Colonic mucosa (tissue), 4 donors: ENCODE measurements around the gene ITPK1. TPM values are rescaled to one million over a fixed set of nuclear protein-coding genes. Genes with fewer than 3 reads are reported as not detected.
A peak's percentile ranks its signal among the peaks of the same experiment; 100 is the strongest.

Source experiments
- DNase-seq: peaks from one replicate; pipeline ENCODE4 v3.0.0-alpha.2; 2020
- H3K27ac ChIP-seq: fragments of 200-600 bp; one replicate; pipeline ENCODE4 v1.8.0; 2021
- H3K27me3 ChIP-seq: fragments of 200-600 bp; one replicate; pipeline ENCODE4 v1.8.0; 2021
- H3K36me3 ChIP-seq: fragments of 200-600 bp; one replicate; pipeline ENCODE4 v1.8.0; 2021
- H3K4me1 ChIP-seq: fragments of 200-600 bp; one replicate; pipeline ENCODE4 v1.8.0; 2021; ENCODE audit warnings: mild to moderate bottlenecking
- H3K4me3 ChIP-seq: fragments of 200-600 bp; one replicate; pipeline ENCODE4 v1.8.0; 2021
- H3K9ac ChIP-seq, 2 donors: one replicate each; pipeline ENCODE4 v1.7.0; 2013; ENCODE audit warnings: control low read depth in 2 of 2, low read depth in 2 of 2, low read length in 2 of 2
- H3K9me3 ChIP-seq: fragments of 200-600 bp; one replicate; pipeline ENCODE4 v1.8.0; 2021
- CTCF ChIP-seq: fragments of 200-600 bp; IDR thresholded peaks from one replicate; pipeline ENCODE4 v1.8.0; 2022; ENCODE audit warnings: antibody characterized with exemption, mild to moderate bottlenecking
- intact Hi-C: fragments of 100-400 bp; cut with DNase I; formaldehyde crosslinking; loops from one replicate; pipeline ENCODE4 v1.14.1; 2022
- total RNA-seq, 2 donors: library from RNA; stranded (reverse); fragmentation: NEBNext Ultra II Directional in 1 of 2; extraction: Animal tissue kit (Norgen Biotek cat#: 25700) in 1 of 2; gene quantifications; one replicate each; pipeline ENCODE4 v1.2.1, GENCODE V29; 2021
- donor health status: healthy.
- donor health status: DM: no; HTN: no; CAD: no.
- donor health status: DM: no; HTN: no; CAD: no.

ITPK1 gene
- total RNA-seq, 2 donors from 2014 or later: 118 to 134 TPM

GRCh38 chr14:92940543-92940942 is 175.2 kb downstream of the ITPK1 start:
- Histone ChIP-seq H3K36me3 (peaks cover 5% of the 10 kb centered on the region), H3K4me1 (no peaks in the 10 kb centered on the region), H3K27me3 (no peaks in the 10 kb centered on the region), H3K9ac (no peak overlapping the region), H3K4me3 (no peak overlapping the region), H3K27ac (no peak overlapping the region), H3K9me3 (no peaks in the 10 kb centered on the region)
- intact Hi-C loops: no loop called here
- no peak for TF ChIP-seq CTCF
- no peak for DNase-seq

- H3K27me3 ChIP-seq: no peaks in the 10 kb centered on the region
- no peak overlapping the region for H3K27ac ChIP-seq
- no peaks in the 10 kb centered on the region for H3K9me3 ChIP-seq
- no peak overlapping the region for H3K4me3 ChIP-seq
- intact Hi-C loops: no loop called here
- H3K36me3 ChIP-seq: peaks cover 5% of the 10 kb centered on the region
- no peak overlapping the region for H3K9ac ChIP-seq
- no peak for DNase-seq
- TF ChIP-seq CTCF: no peak
- H3K4me1 ChIP-seq: no peaks in the 10 kb centered on the region
Measured at GRCh38 chr14:92939699-92940098, 176.0 kb downstream of the ITPK1 start.

DNA sequence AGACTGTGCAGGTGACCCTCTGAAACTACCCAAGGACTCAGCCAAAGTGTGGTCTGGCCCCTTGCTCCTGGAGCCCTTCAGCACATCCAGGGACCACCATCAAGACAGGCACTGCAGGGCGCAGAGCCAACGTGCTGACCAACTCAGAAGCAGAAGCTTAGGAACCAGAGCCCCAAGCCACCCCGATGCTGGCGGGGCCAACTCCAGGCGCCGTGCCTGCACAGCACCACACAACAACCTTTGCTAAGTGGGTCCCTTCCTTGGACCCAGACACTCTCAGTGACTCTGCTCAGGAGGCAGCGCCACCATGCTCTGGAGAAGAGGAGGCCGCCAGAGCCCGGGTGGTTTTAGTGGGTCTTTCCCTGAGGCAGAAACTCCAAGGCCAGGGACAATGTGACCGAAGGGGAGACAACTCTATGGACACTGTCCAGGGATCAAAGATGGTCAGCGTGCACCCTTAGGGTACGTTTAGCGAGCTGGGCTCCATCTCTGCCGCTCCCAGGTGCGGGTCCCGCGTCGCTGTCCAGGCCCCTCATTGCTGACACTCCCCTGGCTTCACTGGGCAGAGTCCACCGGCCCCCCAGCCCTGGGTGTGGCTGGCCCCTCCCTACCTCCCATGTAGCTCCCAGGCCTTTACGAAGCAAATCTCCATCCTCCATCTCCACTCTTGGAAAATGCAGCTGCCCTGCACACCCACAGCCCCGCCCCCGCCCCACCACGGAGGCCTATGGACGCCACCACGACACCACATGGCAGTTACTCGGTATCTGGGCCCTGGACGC is 176.6 kb downstream of the ITPK1 start:
- no peak for TF ChIP-seq CTCF
- H3K9me3 ChIP-seq: no peaks in the 10 kb centered on the region
- H3K27ac ChIP-seq: no peak overlapping the region
- DNase-seq: no peak
- intact Hi-C loops: no loop called here
- no peak overlapping the region for H3K9ac ChIP-seq
- peaks cover 5% of the 10 kb centered on the region for H3K36me3 ChIP-seq
- H3K27me3 ChIP-seq: no peaks in the 10 kb centered on the region
- H3K4me1 ChIP-seq: no peaks in the 10 kb centered on the region
- no peak overlapping the region for H3K4me3 ChIP-seq

DNA sequence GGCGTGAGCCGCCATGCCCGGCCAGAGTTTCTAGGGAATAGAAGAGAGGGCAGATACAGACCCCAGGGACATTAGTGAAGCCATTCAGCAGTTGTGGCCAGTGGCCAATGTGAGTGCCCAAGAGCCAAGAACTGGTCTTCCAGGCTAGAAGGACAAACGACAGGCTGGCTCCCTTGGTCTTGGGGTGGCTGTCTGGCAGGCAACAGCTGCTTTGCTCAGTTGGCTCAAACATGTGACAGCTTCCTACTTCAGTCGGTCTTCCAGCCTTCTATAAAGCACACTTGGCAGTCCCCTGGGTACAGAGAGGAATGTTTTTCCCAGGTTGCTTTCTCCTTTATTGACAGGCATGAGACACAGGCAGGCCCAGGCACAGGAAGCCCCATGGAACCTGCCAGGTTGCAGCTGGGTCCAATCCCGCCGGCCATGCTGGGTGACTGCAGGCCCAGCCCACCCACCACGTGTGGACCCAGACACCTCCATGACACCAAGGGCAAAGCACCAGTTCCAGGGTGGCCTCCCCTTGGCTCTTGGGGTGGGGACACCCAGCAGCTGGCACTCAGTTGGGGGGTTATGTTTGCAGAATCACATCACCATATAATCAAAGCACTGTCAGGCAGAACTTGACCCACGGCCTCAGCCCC is 177.4 kb downstream of the ITPK1 start:
- Histone ChIP-seq H3K9ac (no peak overlapping the region), H3K36me3 (peaks cover 5% of the 10 kb centered on the region), H3K9me3 (no peaks in the 10 kb centered on the region), H3K4me1 (no peaks in the 10 kb centered on the region), H3K27me3 (no peaks in the 10 kb centered on the region), H3K27ac (no peak overlapping the region), H3K4me3 (no peak overlapping the region)
- TF ChIP-seq CTCF: no peak
- DNase-seq: no peak
- intact Hi-C loops: no loop called here

DNA sequence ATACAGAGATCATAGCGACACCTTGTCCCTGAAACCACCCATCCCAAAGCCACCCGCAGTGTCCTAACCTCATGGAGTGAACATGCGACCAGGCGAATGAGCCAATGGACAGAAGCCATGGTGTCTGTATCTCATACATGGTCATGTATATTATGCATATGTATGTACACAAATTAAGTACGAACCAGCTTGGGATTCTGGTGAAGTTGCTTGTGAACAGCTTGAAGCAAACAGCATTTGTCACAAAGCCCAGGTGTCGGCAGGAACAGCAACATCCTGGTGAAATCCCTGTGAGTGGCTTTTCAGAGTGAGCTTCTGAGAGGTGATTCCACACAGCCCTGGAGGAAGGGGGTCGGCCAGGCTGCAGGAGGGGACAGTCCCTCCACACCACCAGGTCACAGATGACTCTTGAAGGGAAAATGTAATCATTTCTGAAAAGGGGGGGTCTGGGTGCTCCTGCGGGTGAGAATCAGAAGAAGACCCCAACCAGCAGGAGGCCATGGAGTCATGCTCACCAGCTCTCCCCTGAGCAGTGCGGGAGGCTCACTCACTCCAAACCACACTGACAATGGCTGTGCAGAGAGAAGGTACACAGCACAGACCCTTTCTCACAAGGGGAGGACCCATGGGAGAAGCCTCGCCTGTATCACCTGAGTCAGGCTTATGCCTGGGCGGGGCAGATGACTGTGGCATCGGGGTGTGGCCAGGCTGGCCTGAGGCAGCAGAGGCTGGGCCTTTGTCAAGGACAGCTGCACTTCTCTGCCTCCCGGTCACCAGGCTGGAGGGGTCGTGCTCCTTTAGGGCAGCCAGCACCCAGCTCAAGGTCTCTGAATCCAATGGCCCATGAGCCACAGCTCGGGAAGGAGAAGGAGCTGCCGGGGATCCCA is 178.4 kb downstream of the ITPK1 start:
- peak; percentile 30 for DNase-seq
- Histone ChIP-seq H3K36me3 (peaks cover 5% of the 10 kb centered on the region), H3K4me1 (no peaks in the 10 kb centered on the region), H3K9me3 (no peaks in the 10 kb centered on the region), H3K4me3 (no peak overlapping the region), H3K9ac (no peak overlapping the region), H3K27me3 (no peaks in the 10 kb centered on the region), H3K27ac (no peak overlapping the region)
- no peak for TF ChIP-seq CTCF
- intact Hi-C loops: no loop called here
